ENCODE measurements around the gene PTH1R. TPM values are rescaled to one million over a fixed set of nuclear protein-coding genes. Genes with fewer than 3 reads are reported as not detected.

Gene PTH1R
- total RNA-seq, 1 experiment from 2014 or later = 1.0 TPM

- H4K5ac ChIP-seq (ENCODE audit: insufficient read length, low read depth, low read length) = no peak overlapping the region
Measured at GRCh38 chr3:46907960-46908293, 30.4 kb downstream of the PTH1R start.

More at GRCh38 chr3:46907960-46908293, 30.4 kb downstream of the PTH1R start:
- Histone ChIP-seq H2BK15ac (ENCODE audit: low read depth, low read length) (no peak overlapping the region), H3K4me1 (ENCODE audit: insufficient read depth, low read length) (no peaks in the 10 kb centered on the region), H3K4ac (ENCODE audit: low read depth, low read length) (no peak overlapping the region), H3K9me3 (ENCODE audit: control insufficient read depth, low read depth, low read length) (no peaks in the 10 kb centered on the region), H2BK20ac (ENCODE audit: low read depth, low read length, poor library complexity, severe bottlenecking) (no peak overlapping the region), H2BK5ac (ENCODE audit: insufficient read length, low read length) (no peak overlapping the region), H3K27ac (ENCODE audit: insufficient read length, low read depth, low read length) (no peak overlapping the region), H2AFZ (ENCODE audit: low read length) (no peak overlapping the region), H3K79me1 (ENCODE audit: insufficient read depth, low read depth, low read length, poor library complexity, severe bottlenecking) (no peaks in the 10 kb centered on the region), H3K23ac (ENCODE audit: insufficient read length, low read depth, low read length) (no peak overlapping the region), H2BK12ac (ENCODE audit: insufficient read length, low read depth, low read length) (no peak overlapping the region), H4K8ac (replicated peaks; ENCODE audit: insufficient read length, low read depth, low read length) (no peak overlapping the region), H4K20me1 (ENCODE audit: control insufficient read depth, insufficient read depth, insufficient read length) (no peaks in the 10 kb centered on the region), H2BK120ac (ENCODE audit: low read depth, low read length, poor library complexity, severe bottlenecking) (no peak overlapping the region), H3K4me2 (ENCODE audit: insufficient read depth, insufficient read length, low read length) (no peak overlapping the region), H3K56ac (ENCODE audit: insufficient read length, low read depth, low read length) (no peak overlapping the region), H3K27me3 (ENCODE audit: insufficient read depth, low read length) (no peaks in the 10 kb centered on the region), H3K9ac (ENCODE audit: extremely low read depth, insufficient read length, low read length) (no peak overlapping the region), H3K14ac (ENCODE audit: insufficient read depth, low read length) (no peak overlapping the region), H3K79me2 (ENCODE audit: insufficient read depth, low read length) (no peaks in the 10 kb centered on the region), H3K23me2 (ENCODE audit: insufficient read length, low read depth, low read length, poor library complexity, severe bottlenecking) (no peaks in the 10 kb centered on the region), H3K18ac (ENCODE audit: insufficient read length, low read depth, low read length) (no peak overlapping the region), H3T11ph (ENCODE audit: low read length) (no peak overlapping the region), H2AK5ac (ENCODE audit: insufficient read length, low read length) (no peak overlapping the region), H4K91ac (ENCODE audit: insufficient read length, low read depth, low read length) (no peak overlapping the region)
- Mint-ChIP-seq H3K27me3 (ENCODE audit: low read depth) (peaks cover 2% of the 10 kb centered on the region; the same call in 1 of the 2 replicates), H3K27ac (no peak overlapping the region), H3K4me1 (peaks cover 3 to 5% of the 10 kb centered on the region in 2 experiments; a peak in 3 of 4 replicates), H3K9me3 (no peaks in the 10 kb centered on the region), H3K4me3 (no peak overlapping the region), H3K36me3 (ENCODE audit: insufficient read depth in 1 of 3, low read depth in 3 of 3) (no peaks in the 10 kb centered on the region)
- TF ChIP-seq CTCF (conservative IDR thresholded peaks at IDR 0.05) = no peak
- WGBS (ENCODE audit: extremely low coverage, insufficient read length, low lambda C conversion rate) = no CpG with 5 or more reads among the region's 1 CpG
- DNase-seq = no peak

Data from H9 (cell line).